8988T (cell line): ENCODE data around the gene RNF224.

Experiments used
- DNase-seq: peaks from one replicate; pipeline ENCODE4 v3.0.0; 2011

RNF224 gene

GRCh38 chr9:137227054-137227852 lies at the start of gene RNF224:
TSS of gene RNF224 (plus strand) at chr9:137227502. CDS start at chr9:137228336, 834 bp downstream.
- peak; percentile 98 for DNase-seq

- peak; percentile 74 for DNase-seq
These were observed 48.9 kb upstream of the RNF224 start for GRCh38 chr9:137178201-137178938.

GRCh38 chr9:137178939-137179630 lies 48.2 kb upstream of the RNF224 start:
- no peak for DNase-seq

GRCh38 chr9:137179761-137180160 lies 47.5 kb upstream of the RNF224 start:
- DNase-seq = no peak

GRCh38 chr9:137180491-137180890 lies 46.8 kb upstream of the RNF224 start:
- no peak for DNase-seq

GRCh38 chr9:137181680-137182079 lies 45.6 kb upstream of the RNF224 start:
- no peak for DNase-seq

- DNase-seq = no peak
These were observed 44.5 kb upstream of the RNF224 start for GRCh38 chr9:137182836-137183235.

GRCh38 chr9:137183980-137184595 lies 43.2 kb upstream of the RNF224 start:
- no peak for DNase-seq

- DNase-seq = no peak
These were observed 42.2 kb upstream of the RNF224 start for GRCh38 chr9:137184881-137185660.

DNA sequence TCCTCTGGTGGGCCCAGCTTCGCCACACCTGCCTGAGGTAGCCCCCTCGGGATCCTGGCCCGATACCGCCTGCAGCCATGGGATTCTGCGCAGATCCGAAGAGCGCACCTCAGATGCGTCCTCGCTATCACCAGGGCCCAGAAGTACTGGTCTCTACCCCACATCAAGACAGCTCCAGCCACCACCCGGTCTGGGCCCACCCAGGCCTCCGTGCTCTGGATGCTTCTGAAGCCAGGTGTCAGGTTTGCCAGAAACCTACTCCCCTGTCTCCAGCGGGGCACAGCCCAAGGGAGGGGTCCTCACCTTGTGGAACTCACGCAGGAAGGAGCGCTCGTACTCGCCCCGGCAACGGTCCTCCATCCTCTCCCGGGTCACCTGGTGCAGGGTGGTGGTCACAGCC lies 41.4 kb upstream of the RNF224 start:
- no peak for DNase-seq

DNA sequence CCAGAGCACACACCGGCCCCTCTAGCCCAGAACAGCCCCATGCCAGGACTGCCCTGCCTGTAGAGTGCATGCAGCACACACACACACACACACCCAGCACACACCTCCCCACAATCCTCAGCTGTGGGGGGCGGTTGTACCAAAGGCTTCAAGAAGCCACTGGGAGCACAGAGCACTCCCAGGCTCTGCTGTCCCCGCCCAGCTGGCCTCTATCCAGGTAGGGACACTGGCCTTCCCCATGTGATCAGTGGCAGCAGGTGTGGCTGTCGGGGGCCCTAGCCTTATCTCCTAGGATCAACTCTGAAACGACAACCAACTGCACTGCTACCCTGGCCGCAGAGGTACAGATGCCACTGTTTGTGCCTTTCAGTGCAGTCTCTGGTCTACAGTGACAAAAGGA lies 40.9 kb upstream of the RNF224 start:
- no peak for DNase-seq

DNA sequence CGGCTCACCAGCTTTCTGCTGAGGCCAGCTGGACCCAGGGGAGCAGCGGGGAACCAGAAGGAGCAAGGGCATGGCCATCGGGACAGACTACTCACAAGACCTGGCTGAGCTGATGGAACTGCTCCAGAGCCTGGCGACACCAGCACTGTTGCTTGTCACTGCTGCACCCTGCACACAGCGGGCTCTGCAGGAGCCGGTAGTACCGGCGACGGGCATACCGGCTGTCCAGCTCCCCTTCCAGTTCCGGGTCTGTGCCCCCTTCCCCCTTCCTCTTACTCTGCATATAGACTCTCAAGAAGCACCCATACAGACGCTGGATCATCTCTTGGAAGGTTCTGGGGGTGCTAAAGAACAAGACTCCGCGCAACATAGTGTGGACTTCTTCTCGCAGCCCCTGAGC lies 39.9 kb upstream of the RNF224 start:
- no peak for DNase-seq

GRCh38 chr9:137188086-137188489 lies 39.2 kb upstream of the RNF224 start:
- no peak for DNase-seq

- DNase-seq = peak; percentile 88
These were observed 38.6 kb upstream of the RNF224 start, which contains the start of the genes ANAPC2 and SSNA1 for GRCh38 chr9:137188490-137189296. TSS of gene ANAPC2 (minus strand) at chr9:137188560. CDS start at chr9:137188532, 28 bp downstream. TSS of gene SSNA1 (plus strand) at chr9:137188676. CDS start at chr9:137188727, 51 bp downstream.

DNA sequence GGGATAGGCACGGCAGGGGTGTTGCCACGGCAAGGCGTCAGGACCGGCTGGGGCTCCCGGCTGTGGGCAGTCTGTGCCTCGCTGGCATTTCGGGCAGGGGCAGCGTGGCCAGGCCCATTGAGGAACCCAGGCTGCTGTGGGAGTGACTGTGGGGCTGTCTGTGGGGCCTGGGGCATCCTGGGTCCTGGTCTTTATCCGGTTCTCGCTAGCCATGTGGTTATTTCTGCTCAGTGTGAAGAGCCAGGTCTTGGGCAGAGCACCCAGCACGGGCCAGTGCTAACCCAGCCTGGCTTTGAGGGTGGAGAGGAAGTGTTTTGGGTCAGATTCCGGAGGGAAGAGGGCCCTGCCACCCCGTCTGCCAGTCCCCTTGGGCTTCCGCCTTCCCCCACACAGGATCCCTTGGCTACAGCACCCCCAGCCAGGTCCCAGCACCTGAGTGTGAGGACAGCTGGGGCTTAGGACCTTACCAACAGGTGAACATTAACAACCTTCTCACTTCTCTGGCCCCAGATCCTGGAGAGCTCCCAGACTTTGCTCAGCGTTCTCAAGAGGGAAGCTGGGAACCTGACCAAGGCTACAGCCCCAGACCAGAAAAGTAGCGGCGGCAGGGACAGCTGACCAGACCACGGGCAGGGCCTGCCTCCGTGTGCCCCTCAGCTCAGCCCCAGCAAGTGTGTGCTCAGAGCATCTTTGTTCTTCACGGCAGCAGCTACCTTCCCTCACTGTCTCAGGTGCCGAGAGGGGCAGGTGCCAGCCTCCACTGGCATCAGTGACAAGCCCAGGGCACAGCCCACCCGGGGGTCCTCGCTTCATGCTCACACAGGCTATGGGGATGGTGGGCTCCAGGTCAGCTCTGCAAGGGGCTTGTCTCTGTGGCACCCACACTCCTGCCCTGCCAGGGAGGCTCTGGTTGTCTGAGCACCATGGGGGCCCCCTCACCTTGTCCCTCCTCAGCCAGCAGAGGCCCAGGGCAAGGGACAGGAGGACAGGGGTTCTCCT lies 37.7 kb upstream of the RNF224 start:
- DNase-seq = no peak

- peak; percentile 35 for DNase-seq
These were observed 36.9 kb upstream of the RNF224 start for GRCh38 chr9:137190315-137190856.

DNA sequence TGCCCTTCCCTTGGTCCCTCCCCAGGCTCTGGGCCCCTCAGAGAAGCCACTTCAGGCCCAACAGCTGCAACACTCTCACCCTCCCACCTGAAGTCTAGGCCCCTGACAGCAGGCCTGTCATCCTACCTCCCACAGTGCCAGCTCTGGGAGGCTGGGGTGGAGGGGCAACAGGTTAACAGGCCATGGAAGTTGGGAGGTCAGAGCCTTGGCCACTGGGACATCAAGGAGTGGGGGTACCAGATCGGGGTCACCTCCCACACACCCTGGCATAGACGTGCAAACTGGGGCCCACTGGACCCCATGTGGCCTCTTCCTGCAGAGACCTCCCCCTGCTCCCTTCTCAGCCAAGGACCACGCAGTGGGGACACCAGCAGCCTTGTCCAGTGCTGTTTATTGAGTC lies 36.1 kb upstream of the RNF224 start:
- DNase-seq = no peak

- DNase-seq = no peak
These were observed 35.4 kb upstream of the RNF224 start for GRCh38 chr9:137191691-137192447.

- no peak for DNase-seq
These were observed 34.9 kb upstream of the RNF224 start for GRCh38 chr9:137192448-137192780.
